ENCODE measurements around the gene ADCY6.

- TF ChIP-seq, protein P1, sequence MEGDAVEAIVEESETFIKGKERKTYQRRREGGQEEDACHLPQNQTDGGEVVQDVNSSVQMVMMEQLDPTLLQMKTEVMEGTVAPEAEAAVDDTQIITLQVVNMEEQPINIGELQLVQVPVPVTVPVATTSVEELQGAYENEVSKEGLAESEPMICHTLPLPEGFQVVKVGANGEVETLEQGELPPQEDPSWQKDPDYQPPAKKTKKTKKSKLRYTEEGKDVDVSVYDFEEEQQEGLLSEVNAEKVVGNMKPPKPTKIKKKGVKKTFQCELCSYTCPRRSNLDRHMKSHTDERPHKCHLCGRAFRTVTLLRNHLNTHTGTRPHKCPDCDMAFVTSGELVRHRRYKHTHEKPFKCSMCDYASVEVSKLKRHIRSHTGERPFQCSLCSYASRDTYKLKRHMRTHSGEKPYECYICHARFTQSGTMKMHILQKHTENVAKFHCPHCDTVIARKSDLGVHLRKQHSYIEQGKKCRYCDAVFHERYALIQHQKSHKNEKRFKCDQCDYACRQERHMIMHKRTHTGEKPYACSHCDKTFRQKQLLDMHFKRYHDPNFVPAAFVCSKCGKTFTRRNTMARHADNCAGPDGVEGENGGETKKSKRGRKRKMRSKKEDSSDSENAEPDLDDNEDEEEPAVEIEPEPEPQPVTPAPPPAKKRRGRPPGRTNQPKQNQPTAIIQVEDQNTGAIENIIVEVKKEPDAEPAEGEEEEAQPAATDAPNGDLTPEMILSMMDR (IDR thresholded peaks at IDR 0.05 in 4 of 5, conservative IDR thresholded peaks at IDR 0.05 in 1 of 5) = no peak
- no peak for TF ChIP-seq POLR2A (IDR thresholded peaks at IDR 0.05)
Observed at GRCh38 chr12:48810903-48811431, 22.1 kb upstream of the ADCY6 start.

Data from gastrocnemius medialis (tissue), 4 donors.